SK-N-DZ (cell line): ENCODE measurements around the gene CDC42EP5.
"Not testable (repeated sequence)": the region's sequence is repeated elsewhere in the genome, so short reads cannot be mapped to it uniquely, and the experiment has no call there.

Experiments used
- DNase-seq: peaks from one replicate; pipeline ENCODE4 v3.0.0-alpha.2; 2015; ENCODE audit warnings: low spot score

CDC42EP5 gene

GRCh38 chr19:54489766-54490165 lies 16.7 kb upstream of the CDC42EP5 start:
- no peak for DNase-seq

GRCh38 chr19:54489341-54489740 lies 16.2 kb upstream of the CDC42EP5 start:
- DNase-seq = no peak

- no peak for DNase-seq
Measured at GRCh38 chr19:54485851-54486250, 12.8 kb upstream of the CDC42EP5 start.

- no peak for DNase-seq
Measured at GRCh38 chr19:54484451-54484850, 11.4 kb upstream of the CDC42EP5 start.

- DNase-seq = no peak
Measured at GRCh38 chr19:54482889-54483288, 9.8 kb upstream of the CDC42EP5 start.

GRCh38 chr19:54481326-54481930 lies 8.3 kb upstream of the CDC42EP5 start:
- peak; percentile 52 for DNase-seq

- DNase-seq = no peak
Measured at GRCh38 chr19:54480051-54480450, 7.0 kb upstream of the CDC42EP5 start.

- DNase-seq = peak; percentile 57
Measured at GRCh38 chr19:54478677-54479266, 5.7 kb upstream of the CDC42EP5 start.

GRCh38 chr19:54477650-54478049 lies 4.6 kb upstream of the CDC42EP5 start:
- no peak for DNase-seq

GRCh38 chr19:54475706-54476105 lies 2.6 kb upstream of the CDC42EP5 start:
- DNase-seq = no peak

GRCh38 chr19:54473892-54474372 lies 836 bp upstream of the CDC42EP5 start:
- no peak for DNase-seq

- no peak for DNase-seq
Measured at GRCh38 chr19:54470991-54471782, 1.9 kb downstream of the CDC42EP5 start.

- no peak for DNase-seq
Measured at GRCh38 chr19:54470276-54470887, 2.7 kb downstream of the CDC42EP5 start.

- no peak for DNase-seq
Measured at GRCh38 chr19:54469496-54469934, 3.6 kb downstream of the CDC42EP5 start.

GRCh38 chr19:54466110-54466480 lies 7.0 kb downstream of the CDC42EP5 start:
- not testable (repeated sequence) for DNase-seq

GRCh38 chr19:54465426-54466109 lies 7.5 kb downstream of the CDC42EP5 start:
- no peak for DNase-seq

GRCh38 chr19:54464630-54465425 lies 8.3 kb downstream of the CDC42EP5 start:
- peak; percentile 75 for DNase-seq

- peak; percentile 54 for DNase-seq
Measured at GRCh38 chr19:54464044-54464629, 9.0 kb downstream of the CDC42EP5 start.

- peak; percentile 18 for DNase-seq
Measured at GRCh38 chr19:54463531-54464043, 9.5 kb downstream of the CDC42EP5 start, which contains the start of gene LENG9. Gene LENG9 (minus strand): TSS chr19:54463778. CDS start chr19:54463526, 252 bp downstream.
